K562 (cell line): ENCODE results near the gene ADAT3. TPM values are rescaled to one million over a fixed set of nuclear protein-coding genes. Genes with fewer than 3 reads are reported as not detected.

ENCODE experiments used
- BHLHE40 ChIP-seq: IDR thresholded peaks from 2 replicates; pipeline ENCODE4 v1.6.1; 2011; ENCODE audit warnings: low read length, improper control_type of control experiment
- CHD4 ChIP-seq: fragments of 200-600 bp; sonication (generic); IDR thresholded peaks from 3 replicates; pipeline ENCODE4 v1.6.1; 2012; ENCODE audit warnings: low read depth, mild to moderate bottlenecking, mixed read lengths, low read length, inconsistent platforms; ENCODE audit not compliant: insufficient read depth, insufficient replicate concordance, poor library complexity, severe bottlenecking
- FOSL1 ChIP-seq: fragments of 200-800 bp; sonication (Bioruptor generic); conservative IDR thresholded peaks from 2 replicates; pipeline ENCODE4 v1.6.1; 2016; ENCODE audit warnings: missing genetic modification characterization, missing compliant biosample characterization
- GTF2A2 ChIP-seq: IDR thresholded peaks from 2 replicates; pipeline ENCODE4 v1.6.1; 2016; ENCODE audit warnings: mild to moderate bottlenecking, missing genetic modification characterization, missing compliant biosample characterization
- HSF4 ChIP-seq: fragments of 250-450 bp; sonication (Bioruptor Pico); IDR thresholded peaks from 2 replicates; pipeline ENCODE4 v2.1.2; 2022; ENCODE audit warnings: mild to moderate bottlenecking, moderate library complexity, borderline replicate concordance
- KAT8 ChIP-seq: fragments of 450-650 bp; IDR thresholded peaks from 2 replicates; pipeline ENCODE4 v1.6.1; 2016; ENCODE audit warnings: low read depth, mild to moderate bottlenecking
- KLF13 ChIP-seq: fragments of 450-650 bp; IDR thresholded peaks from 2 replicates; pipeline ENCODE4 v1.6.1; 2016; ENCODE audit warnings: missing genetic modification characterization, low read depth, mild to moderate bottlenecking, missing compliant biosample characterization, moderate library complexity, borderline replicate concordance
- MCM3 ChIP-seq: fragments of 450-650 bp; IDR thresholded peaks from 2 replicates; pipeline ENCODE4 v1.6.1; 2016
- MXD1 ChIP-seq: fragments of 250-450 bp; sonication (Bioruptor Pico); IDR thresholded peaks from 2 replicates; pipeline ENCODE4 v1.8.0; 2021; ENCODE audit warnings: borderline replicate concordance, mild to moderate bottlenecking, moderate library complexity; ENCODE audit not compliant: poor library complexity, severe bottlenecking
- NRF1 ChIP-seq, 2 experiments: fragments of 450-650 bp; IDR thresholded peaks in 1 of 2; conservative IDR thresholded peaks in 1 of 2; 2 replicates each; pipeline ENCODE4 v1.6.1; 2014; ENCODE audit warnings: mild to moderate bottlenecking in 2 of 2
- NUFIP1 ChIP-seq: fragments of 450-650 bp; IDR thresholded peaks from 2 replicates; pipeline ENCODE4 v1.6.1; 2018; ENCODE audit not compliant: partially characterized antibody
- SAFB ChIP-seq: fragments of 200-400 bp; formaldehyde crosslinking; IDR thresholded peaks from 2 replicates; pipeline ENCODE4 v1.6.1; 2017; ENCODE audit warnings: low read depth, low read length, borderline replicate concordance
- SNAPC5 ChIP-seq: fragments of 250-450 bp; sonication (Bioruptor Pico); IDR thresholded peaks from 2 replicates; pipeline ENCODE4 v1.8.0; 2021; ENCODE audit warnings: moderate library complexity, mild to moderate bottlenecking, inconsistent platforms
- TCF7 ChIP-seq: sonication (generic); IDR thresholded peaks from 2 replicates; pipeline ENCODE4 v1.6.1; 2016; ENCODE audit warnings: antibody characterized with exemption, borderline replicate concordance
- TFAM ChIP-seq: fragments of 250-450 bp; sonication (Bioruptor Pico); conservative IDR thresholded peaks from 2 replicates; pipeline ENCODE4 v1.5.0; 2021; ENCODE audit warnings: mild to moderate bottlenecking, moderate library complexity
- ZBTB12 ChIP-seq: fragments of 250-450 bp; sonication (Bioruptor Pico); IDR thresholded peaks from 2 replicates; pipeline ENCODE4 v1.4.0; 2020
- ZNF277 ChIP-seq: fragments of 250-450 bp; sonication (Bioruptor Pico); IDR thresholded peaks from 2 replicates; pipeline ENCODE4 v1.8.0; 2022; ENCODE audit warnings: inconsistent platforms, mild to moderate bottlenecking, moderate library complexity, borderline replicate concordance
- ZNF280A ChIP-seq: fragments of 450-650 bp; IDR thresholded peaks from 2 replicates; pipeline ENCODE4 v1.6.1; 2018; ENCODE audit warnings: mild to moderate bottlenecking, low read depth; ENCODE audit not compliant: partially characterized antibody
- ZNF316 ChIP-seq: fragments of 450-650 bp; IDR thresholded peaks from 2 replicates; pipeline ENCODE4 v1.6.1; 2016
- ZNF431 ChIP-seq: sonication (generic); formaldehyde crosslinking; IDR thresholded peaks from 2 replicates; pipeline ENCODE4 v1.8.0; 2022; ENCODE audit warnings: mild to moderate bottlenecking, missing genetic modification reagents
- ZNF696 ChIP-seq: fragments of 250-450 bp; sonication (Bioruptor Pico); conservative IDR thresholded peaks from 2 replicates; pipeline ENCODE4 v1.4.0; 2020; ENCODE audit warnings: mild to moderate bottlenecking, moderate library complexity
- polyA plus RNA-seq, 8 experiments: library from polyadenylated mRNA; depleted of rRNA in 4 of 8; stranded (reverse) in 5 of 8; unstranded in 3 of 8; fragments of >200 nt; fragmentation: Nextera tagmentation in 2 of 8; fragmentation: Illumina TruSeq in 1 of 8; extraction: Ambion mirVana in 2 of 8; extraction: Trizol in 1 of 8; gene quantifications; 2 replicates each; pipeline versions ENCODE4 v1.2.1 to v1.2.3, GENCODE V29; 2011 to 2014; ENCODE audit warnings: inconsistent platforms in 1 of 8, missing spikeins in 1 of 8
- total RNA-seq, 7 experiments: library from RNA; depleted of rRNA in 6 of 7; stranded (reverse); fragments of >200 nt in 6 of 7; fragmentation: Illumina TruSeq in 2 of 7; extraction: Trizol in 2 of 7; gene quantifications; 2 replicates each; pipeline versions ENCODE4 v1.2.1 to v1.2.3, GENCODE V29; 2011 to 2021; ENCODE audit warnings: low replicate concordance in 1 of 7
- TF ChIP-seq, protein P1 (sequence below), 2 experiments: fragments of 200-800 bp in 1 of 2; sonication (Bioruptor generic) in 1 of 2; sonication (generic) in 1 of 2; formaldehyde crosslinking in 1 of 2; IDR thresholded peaks in 1 of 2; conservative IDR thresholded peaks in 1 of 2; 2 replicates each; pipeline versions ENCODE4 v1.5.0 to v1.6.1; 2016 to 2020; ENCODE audit warnings: missing compliant biosample characterization in 1 of 2, missing genetic modification characterization in 1 of 2, missing genetic modification reagents in 1 of 2

The ADAT3 gene
- total and polyA plus RNA-seq, 9 of the 15 experiments (the other 6 are each of a cell fraction or from before 2014, with no cell fraction given): 0.67 to 15.6 (median 7.8) TPM; not detected in 4

GRCh38 chr19:1864480-1865171 is 40.6 kb upstream of the ADAT3 start (continued):
- no peak for TF ChIP-seq ZNF280A
- TF ChIP-seq NRF1 (conservative IDR thresholded peaks at IDR 0.05 in 1 of 2, IDR thresholded peaks at IDR 0.05 in 1 of 2): peak; percentile 83 to 85
- no peak for TF ChIP-seq ZNF277 (CRISPR knock-in tag)
- peak; percentile 38 for TF ChIP-seq BHLHE40
- TF ChIP-seq TFAM (CRISPR knock-in tag): no peak
- TF ChIP-seq TCF7: no peak
- no peak for TF ChIP-seq NUFIP1
- TF ChIP-seq ZBTB12 (CRISPR knock-in tag): no peak
- TF ChIP-seq FOSL1: no peak
- TF ChIP-seq SNAPC5 (CRISPR knock-in tag): no peak
- TF ChIP-seq KLF13 (tag): peak; percentile 78
- no peak for TF ChIP-seq MCM3
- TF ChIP-seq ZNF431 (CRISPR knock-in tag): no peak
- TF ChIP-seq SAFB: no peak
- no peak for TF ChIP-seq KAT8
- no peak for TF ChIP-seq HSF4 (CRISPR knock-in tag)
- no peak for TF ChIP-seq ZNF696
- TF ChIP-seq ZNF316: no peak
- TF ChIP-seq GTF2A2: no peak
- no peak for TF ChIP-seq CHD4
- TF ChIP-seq MXD1: no peak
- TF ChIP-seq, protein P1, sequence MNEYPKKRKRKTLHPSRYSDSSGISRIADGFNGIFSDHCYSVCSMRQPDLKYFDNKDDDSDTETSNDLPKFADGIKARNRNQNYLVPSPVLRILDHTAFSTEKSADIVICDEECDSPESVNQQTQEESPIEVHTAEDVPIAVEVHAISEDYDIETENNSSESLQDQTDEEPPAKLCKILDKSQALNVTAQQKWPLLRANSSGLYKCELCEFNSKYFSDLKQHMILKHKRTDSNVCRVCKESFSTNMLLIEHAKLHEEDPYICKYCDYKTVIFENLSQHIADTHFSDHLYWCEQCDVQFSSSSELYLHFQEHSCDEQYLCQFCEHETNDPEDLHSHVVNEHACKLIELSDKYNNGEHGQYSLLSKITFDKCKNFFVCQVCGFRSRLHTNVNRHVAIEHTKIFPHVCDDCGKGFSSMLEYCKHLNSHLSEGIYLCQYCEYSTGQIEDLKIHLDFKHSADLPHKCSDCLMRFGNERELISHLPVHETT (CRISPR knock-in tag; conservative IDR thresholded peaks at IDR 0.05 in 1 of 2, IDR thresholded peaks at IDR 0.05 in 1 of 2): no peak
